ENCODE measurements around the gene RELB.
"Not testable (repeated sequence)": the region's sequence is repeated elsewhere in the genome, so short reads cannot be mapped to it uniquely, and the experiment has no call there.

RELB gene

GRCh38 chr19:45001087-45001739, at the start of gene RELB:
TSS of gene RELB (plus strand) at chr19:45001464. CDS start at chr19:45001580, 116 bp downstream.
- peak; percentile 87 for DNase-seq

- DNase-seq: no peak
These were observed 47.0 kb upstream of the RELB start for GRCh38 chr19:44954278-44954648.

- DNase-seq: peak; percentile 96
These were observed 46.4 kb upstream of the RELB start, which contains the start of gene CLPTM1 for GRCh38 chr19:44954649-44955504. TSS of gene CLPTM1 (plus strand) at chr19:44955380. CDS start at chr19:44955396, 16 bp downstream.

GRCh38 chr19:44955505-44956439, 45.5 kb upstream of the RELB start:
- no peak for DNase-seq

- no peak for DNase-seq
These were observed 43.7 kb upstream of the RELB start for GRCh38 chr19:44957526-44957925.

GRCh38 chr19:44958090-44958489, 43.2 kb upstream of the RELB start:
- DNase-seq: no peak

GRCh38 chr19:44959691-44960090, 41.6 kb upstream of the RELB start:
- DNase-seq: no peak

- no peak for DNase-seq
These were observed 40.1 kb upstream of the RELB start for GRCh38 chr19:44960906-44961728.

GRCh38 chr19:44961821-44962220, 39.4 kb upstream of the RELB start:
- DNase-seq: no peak

GRCh38 chr19:44968118-44968517, 33.1 kb upstream of the RELB start:
- DNase-seq: no peak

GRCh38 chr19:44968670-44969069, 32.6 kb upstream of the RELB start:
- no peak for DNase-seq

- no peak for DNase-seq
These were observed 31.8 kb upstream of the RELB start for GRCh38 chr19:44969437-44969836.

GRCh38 chr19:44971451-44971850, 29.8 kb upstream of the RELB start:
- DNase-seq: not testable (repeated sequence)

- no peak for DNase-seq
These were observed 28.5 kb upstream of the RELB start for GRCh38 chr19:44972802-44973201.

- DNase-seq: no peak
These were observed 27.1 kb upstream of the RELB start for GRCh38 chr19:44973982-44974735.

GRCh38 chr19:44974857-44975256, 26.4 kb upstream of the RELB start:
- DNase-seq: no peak

GRCh38 chr19:44975444-44975843, 25.8 kb upstream of the RELB start:
- DNase-seq: no peak

- DNase-seq: no peak
These were observed 17.3 kb upstream of the RELB start for GRCh38 chr19:44984005-44984404.

- DNase-seq: no peak
These were observed 15.8 kb upstream of the RELB start for GRCh38 chr19:44985445-44985844.

- no peak for DNase-seq
These were observed 14.9 kb upstream of the RELB start for GRCh38 chr19:44986389-44986788.

- no peak for DNase-seq
These were observed 14.1 kb upstream of the RELB start for GRCh38 chr19:44987148-44987675.
